ENCODE measurements around the gene SP2. TPM values are rescaled to one million over a fixed set of nuclear protein-coding genes. Genes with fewer than 3 reads are reported as not detected.

The SP2 gene
- total RNA-seq, 3 donors from 2014 or later: 21.7 to 24.2 (median 21.7) TPM

DNA sequence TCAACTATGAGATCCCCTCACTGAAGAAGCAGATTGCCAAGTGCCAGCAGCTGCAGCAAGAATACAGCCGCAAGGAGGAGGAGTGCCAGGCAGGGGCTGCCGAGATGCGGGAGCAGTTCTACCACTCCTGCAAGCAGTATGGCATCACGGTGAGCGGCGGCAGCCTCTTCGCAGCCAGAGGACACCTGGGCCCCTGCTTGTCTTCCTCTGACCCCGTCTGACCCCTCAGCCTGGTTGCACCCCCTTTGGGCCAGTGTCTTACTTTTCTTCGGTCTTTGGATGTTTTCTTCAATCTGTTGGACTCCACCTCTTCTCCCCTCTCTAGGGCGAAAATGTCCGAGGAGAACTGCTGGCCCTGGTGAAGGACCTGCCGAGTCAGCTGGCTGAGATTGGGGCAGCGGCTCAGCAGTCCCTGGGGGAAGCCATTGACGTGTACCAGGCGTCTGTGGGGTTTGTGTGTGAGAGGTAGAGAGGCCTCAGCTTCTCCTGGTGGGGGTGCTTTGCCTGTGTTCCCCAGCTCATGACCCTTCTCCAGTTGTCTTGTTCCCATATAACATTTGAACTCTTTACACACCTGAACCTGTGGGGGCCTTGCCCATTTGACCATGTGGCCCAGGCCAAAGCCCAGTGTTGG is 79.3 kb downstream of the SP2 start:
- no peak overlapping the region for H3K4me3 ChIP-seq
- peaks cover 10% of the 10 kb centered on the region for H3K4me1 ChIP-seq (ENCODE audit: low read depth)
- DNase-seq (no peak), ATAC-seq (no peak)
- H3K9me3 ChIP-seq: no peaks in the 10 kb centered on the region
- intact Hi-C loops (cut with DNase I, micrococcal nuclease): no loop called here
- H3K36me3 ChIP-seq (ENCODE audit: low read depth): peaks cover 3% of the 10 kb centered on the region
- no peak for TF ChIP-seq CTCF (IDR thresholded peaks at IDR 0.05)

- DNase-seq (no peak), ATAC-seq (no peak)
- Histone ChIP-seq H3K36me3 (ENCODE audit: low read depth) (peaks cover 3% of the 10 kb centered on the region), H3K4me3 (no peak overlapping the region), H3K9me3 (no peaks in the 10 kb centered on the region), H3K4me1 (ENCODE audit: low read depth) (peaks cover 7% of the 10 kb centered on the region)
- TF ChIP-seq CTCF (IDR thresholded peaks at IDR 0.05): no peak
- intact Hi-C loops (cut with DNase I, micrococcal nuclease): no loop called here
These were observed 79.8 kb downstream of the SP2 start for GRCh38 chr17:47975823-47976205.

DNA sequence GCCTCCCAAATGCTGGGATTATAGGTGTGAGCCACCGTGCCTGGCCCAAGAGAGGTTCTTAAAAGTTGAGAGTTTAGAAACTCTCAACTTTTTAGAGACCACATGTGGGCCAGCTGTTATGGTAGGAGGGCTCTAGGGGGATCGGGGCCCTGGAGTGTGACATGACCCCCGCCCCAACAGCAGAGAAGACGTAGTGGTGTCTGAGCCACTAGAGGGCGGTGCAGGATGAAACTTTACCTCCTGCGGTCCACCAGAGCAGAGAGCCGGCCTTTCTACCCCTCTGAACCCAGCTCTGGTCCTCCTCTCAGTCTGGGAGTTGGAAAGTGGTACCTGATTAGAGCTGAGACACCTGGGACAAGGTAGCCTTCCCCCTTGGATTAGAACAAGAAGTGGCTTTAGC is 82.3 kb downstream of the SP2 start:
- intact Hi-C loops (cut with DNase I, micrococcal nuclease): no loop called here
- ATAC-seq: peak; percentile 70

More for the DNA sequence above, 82.3 kb downstream of the SP2 start:
- H3K9me3 ChIP-seq: no peaks in the 10 kb centered on the region
- peak; percentile 38 for TF ChIP-seq CTCF (IDR thresholded peaks at IDR 0.05)
- H3K4me3 ChIP-seq: no peak overlapping the region
- DNase-seq: peak in 1 of 3 donors; percentile 56
- no peaks in the 10 kb centered on the region for H3K4me1 ChIP-seq (ENCODE audit: low read depth)
- H3K36me3 ChIP-seq (ENCODE audit: low read depth): peaks cover 6% of the 10 kb centered on the region

Other genes with a start within 250 kb of the SP2 start
- 100 to 1,000 TPM; 162 to 269 (median 217) TPM for gene KPNB1, start 246.3 kb upstream of the SP2 start, total RNA-seq
- 10 to 100 TPM in 1 of 3 donors, 1 to 10 TPM in 2; 2.3 to 20.3 (median 3.2) TPM for gene TBKBP1, start 202.1 kb upstream of the SP2 start, total RNA-seq
- 1 to 10 TPM in 2 of 3 donors, under 1 TPM in 1; 0.72 to 1.2 (median 1.2) TPM for gene TBX21, start 163.0 kb upstream of the SP2 start, total RNA-seq
- gene OSBPL7, start 74.4 kb upstream of the SP2 start, total RNA-seq: 10 to 100 TPM; 38.2 to 85.5 (median 71.1) TPM
- 10 to 100 TPM; 36.2 to 46.0 (median 41.8) TPM for gene MRPL10, start 64.7 kb upstream of the SP2 start, total RNA-seq
- under 1 TPM in 2 of 3 donors, not detected in 1; 0.14 to 0.36 TPM for gene LRRC46, start 64.6 kb upstream of the SP2 start, total RNA-seq
- 10 to 100 TPM; 38.4 to 45.1 (median 38.5) TPM for gene SCRN2, start 55.0 kb upstream of the SP2 start, total RNA-seq
- gene SP6, start 45.1 kb upstream of the SP2 start, total RNA-seq: 10 to 100 TPM in 1 of 3 donors, 1 to 10 TPM in 2; 2.0 to 11.6 (median 4.7) TPM
- gene PNPO, start 45.3 kb downstream of the SP2 start, total RNA-seq: 10 to 100 TPM; 22.8 to 32.0 (median 24.8) TPM
- gene PRR15L, start 61.6 kb downstream of the SP2 start, total RNA-seq: 100 to 1,000 TPM; 101 to 347 (median 243) TPM
- 100 to 1,000 TPM; 136 to 215 (median 163) TPM for gene CDK5RAP3, start 74.9 kb downstream of the SP2 start, total RNA-seq
- gene COPZ2, start 141.6 kb downstream of the SP2 start, total RNA-seq: 10 to 100 TPM in 2 of 3 donors, 1 to 10 TPM in 1; 3.9 to 43.3 (median 14.3) TPM
- 100 to 1,000 TPM; 182 to 275 (median 247) TPM for gene NFE2L1, start 152.1 kb downstream of the SP2 start, total RNA-seq
- gene CBX1, start 205.2 kb downstream of the SP2 start, total RNA-seq: 10 to 100 TPM; 27.5 to 45.3 (median 28.8) TPM
- 10 to 100 TPM; 25.4 to 26.5 (median 25.4) TPM for gene SNX11, start 211.5 kb downstream of the SP2 start, total RNA-seq

Measured in mucosa of descending colon (tissue), 3 donors.